Activated T-cell treated with anti-CD3 and anti-CD28 coated beads, Interleukin-2, amount 50 U/mL, for 72 hours (primary cell): ENCODE measurements around the gene DNAJC22. TPM values are rescaled to one million over a fixed set of nuclear protein-coding genes. Genes with fewer than 3 reads are reported as not detected.
"Not testable (repeated sequence)": the region's sequence is repeated elsewhere in the genome, so short reads cannot be mapped to it uniquely, and the experiment has no call there.

Source experiments
- ATAC-seq, 2 donors: fragments of 150-1000 bp; cut with Tn5 transposase; replicated peaks in 1 of 2; 2 replicates each; pipeline ENCODE4 v1.10.0; 2021; ENCODE audit warnings: moderate library complexity in 2 of 2, mild to moderate bottlenecking in 1 of 2
- DNase-seq, 2 donors: peaks; one replicate each; pipeline ENCODE4 v3.0.0; 2021 to 2022; ENCODE audit warnings: mixed read lengths in 1 of 2
- H3K27ac Mint-ChIP-seq: one replicate; pipeline ENCODE4 v1.8.0; 2022; ENCODE audit warnings: mild to moderate bottlenecking, moderate library complexity, mixed read lengths
- H3K27me3 Mint-ChIP-seq: one replicate; pipeline ENCODE4 v1.8.0; 2022; ENCODE audit warnings: low read depth, mixed read lengths
- H3K36me3 Mint-ChIP-seq, 2 donors: one replicate each; pipeline ENCODE4 v1.8.0; 2022; ENCODE audit warnings: mixed read lengths in 2 of 2, mild to moderate bottlenecking in 1 of 2; ENCODE audit not compliant: insufficient read depth in 2 of 2
- H3K4me1 Mint-ChIP-seq: one replicate; pipeline ENCODE4 v1.8.0; 2022; ENCODE audit warnings: low read depth, mixed read lengths
- H3K4me3 Mint-ChIP-seq, 2 donors: one replicate each; pipeline ENCODE4 v1.8.0; 2022; ENCODE audit warnings: mild to moderate bottlenecking in 2 of 2, mixed read lengths in 2 of 2, moderate library complexity in 2 of 2
- H3K9me3 Mint-ChIP-seq, 2 donors: one replicate each; pipeline ENCODE4 v1.8.0; 2022; ENCODE audit warnings: mixed read lengths in 2 of 2
- total RNA-seq, 2 donors: library from RNA; stranded (reverse); gene quantifications; one replicate each; pipeline ENCODE4 v1.2.3, GENCODE V29; 2022

Gene DNAJC22
- total RNA-seq, 2 donors from 2014 or later = 0.05 TPM; not detected in 1

- ATAC-seq (peak; percentile 97 to 98), DNase-seq (peak; percentile 97 to 99)
- Mint-ChIP-seq H3K27me3 (no peaks in the 10 kb centered on the region), H3K4me3 (peak within 1 kb of the TSS; percentile 92 to 97), H3K27ac (peak within 1 kb of the TSS; percentile 91), H3K4me1 (peaks cover 15% of the 10 kb centered on the region), H3K36me3 (peaks cover 6 to 13% of the 10 kb centered on the region in 2 donors), H3K9me3 (no peaks in the 10 kb centered on the region)
These were observed 23.8 kb upstream of the DNAJC22 start, which contains the start of gene TROAP for GRCh38 chr12:49322708-49323523. TROAP (plus strand) TSS chr12:49323255; CDS start chr12:49323609, 354 bp downstream.

GRCh38 chr12:49323524-49324097 is 23.1 kb upstream of the DNAJC22 start:
- peak overlapping the region; percentile 91 for H3K27ac Mint-ChIP-seq
- H3K27me3 Mint-ChIP-seq = no peaks in the 10 kb centered on the region

GRCh38 chr12:49325606-49326005 is 21.1 kb upstream of the DNAJC22 start:
- no peaks in the 10 kb centered on the region for H3K9me3 Mint-ChIP-seq
- H3K4me3 Mint-ChIP-seq = no peak overlapping the region
- peaks cover 6 to 15% of the 10 kb centered on the region in 2 donors for H3K36me3 Mint-ChIP-seq
- DNase-seq (no peak), ATAC-seq (no peak)
- H3K27me3 Mint-ChIP-seq = no peaks in the 10 kb centered on the region
- no peak overlapping the region for H3K27ac Mint-ChIP-seq
- peaks cover 15% of the 10 kb centered on the region for H3K4me1 Mint-ChIP-seq

More at GRCh38 chr12:49323524-49324097, 23.1 kb upstream of the DNAJC22 start:
- Mint-ChIP-seq H3K36me3 (peaks cover 6 to 14% of the 10 kb centered on the region in 2 donors), H3K4me1 (peaks cover 15% of the 10 kb centered on the region), H3K4me3 (peak overlapping the region; percentile 92 to 97), H3K9me3 (no peaks in the 10 kb centered on the region)
- DNase-seq (no peak), ATAC-seq (no peak)

- H3K4me1 Mint-ChIP-seq = peaks cover 2% of the 10 kb centered on the region
These were observed 19.3 kb upstream of the DNAJC22 start for GRCh38 chr12:49327368-49327767.

GRCh38 chr12:49327887-49328286 is 18.8 kb upstream of the DNAJC22 start:
- Mint-ChIP-seq H3K36me3 (peaks cover 6 to 15% of the 10 kb centered on the region in 2 donors), H3K27ac (no peak overlapping the region), H3K27me3 (peaks cover 14% of the 10 kb centered on the region), H3K9me3 (no peaks in the 10 kb centered on the region), H3K4me3 (no peak overlapping the region), H3K4me1 (peaks cover 2% of the 10 kb centered on the region)
- DNase-seq = no peak
- no peak for ATAC-seq

More at GRCh38 chr12:49327368-49327767, 19.3 kb upstream of the DNAJC22 start:
- peaks cover 6 to 15% of the 10 kb centered on the region in 2 donors for H3K36me3 Mint-ChIP-seq
- DNase-seq (no peak), ATAC-seq (no peak)
- peaks cover 9% of the 10 kb centered on the region for H3K27me3 Mint-ChIP-seq
- no peak overlapping the region for H3K27ac Mint-ChIP-seq
- H3K9me3 Mint-ChIP-seq = no peaks in the 10 kb centered on the region
- H3K4me3 Mint-ChIP-seq = no peak overlapping the region

- Mint-ChIP-seq H3K27ac (no peak overlapping the region), H3K27me3 (peaks cover 19% of the 10 kb centered on the region), H3K36me3 (peaks cover 3 to 15% of the 10 kb centered on the region in 2 donors), H3K4me3 (no peak overlapping the region), H3K4me1 (peaks cover 6% of the 10 kb centered on the region), H3K9me3 (no peaks in the 10 kb centered on the region)
- ATAC-seq (no peak), DNase-seq (no peak)
These were observed 17.9 kb upstream of the DNAJC22 start for GRCh38 chr12:49328816-49329215.

- ATAC-seq (no peak), DNase-seq (no peak)
- Mint-ChIP-seq H3K27me3 (peaks cover 30% of the 10 kb centered on the region), H3K4me3 (no peak overlapping the region), H3K9me3 (no peaks in the 10 kb centered on the region), H3K4me1 (peaks cover 6% of the 10 kb centered on the region), H3K27ac (no peak overlapping the region), H3K36me3 (peaks cover 3 to 11% of the 10 kb centered on the region in 2 donors)
These were observed 16.6 kb upstream of the DNAJC22 start for GRCh38 chr12:49330032-49330619.

- ATAC-seq = no peak
- peaks cover 37% of the 10 kb centered on the region for H3K27me3 Mint-ChIP-seq
- H3K4me1 Mint-ChIP-seq = peaks cover 6% of the 10 kb centered on the region
- DNase-seq = no peak
- no peak overlapping the region for H3K4me3 Mint-ChIP-seq
- no peaks in the 10 kb centered on the region for H3K9me3 Mint-ChIP-seq
- peaks cover 3 to 8% of the 10 kb centered on the region in 2 donors for H3K36me3 Mint-ChIP-seq
- H3K27ac Mint-ChIP-seq = no peak overlapping the region
These were observed 15.9 kb upstream of the DNAJC22 start for GRCh38 chr12:49330631-49331379.

GRCh38 chr12:49331380-49332222 is 15.1 kb upstream of the DNAJC22 start:
- no peak overlapping the region for H3K4me3 Mint-ChIP-seq
- H3K9me3 Mint-ChIP-seq = no peaks in the 10 kb centered on the region
- peaks cover 7% of the 10 kb centered on the region for H3K4me1 Mint-ChIP-seq
- DNase-seq (no peak), ATAC-seq (peak in 1 of 2 donors; percentile 55)
- H3K27ac Mint-ChIP-seq = no peak overlapping the region
- peaks cover 39% of the 10 kb centered on the region for H3K27me3 Mint-ChIP-seq
- peaks cover 3 to 6% of the 10 kb centered on the region in 2 donors for H3K36me3 Mint-ChIP-seq

GRCh38 chr12:49332441-49332861 is 14.2 kb upstream of the DNAJC22 start:
- DNase-seq (no peak), ATAC-seq (no peak)
- Mint-ChIP-seq H3K4me3 (no peak overlapping the region), H3K9me3 (no peaks in the 10 kb centered on the region), H3K4me1 (peaks cover 15% of the 10 kb centered on the region), H3K27me3 (peaks cover 48% of the 10 kb centered on the region), H3K36me3 (peaks cover 3 to 6% of the 10 kb centered on the region in 2 donors), H3K27ac (no peak overlapping the region)

GRCh38 chr12:49332891-49333371 is 13.8 kb upstream of the DNAJC22 start:
- no peak for ATAC-seq
- no peaks in the 10 kb centered on the region for H3K9me3 Mint-ChIP-seq
- H3K27ac Mint-ChIP-seq = no peak overlapping the region
- H3K27me3 Mint-ChIP-seq = peaks cover 52% of the 10 kb centered on the region
- DNase-seq = no peak
- H3K4me1 Mint-ChIP-seq = peaks cover 20% of the 10 kb centered on the region
- peak overlapping the region in 1 of 2 donors; percentile 66 for H3K4me3 Mint-ChIP-seq
- peaks cover under 1 to 2% of the 10 kb centered on the region in 2 donors for H3K36me3 Mint-ChIP-seq

- H3K36me3 Mint-ChIP-seq = not testable (repeated sequence)
These were observed 12.9 kb upstream of the DNAJC22 start for GRCh38 chr12:49333778-49334177.

More at GRCh38 chr12:49333778-49334177, 12.9 kb upstream of the DNAJC22 start:
- H3K27me3 Mint-ChIP-seq = peaks cover 61% of the 10 kb centered on the region
- not testable (repeated sequence) for H3K27ac Mint-ChIP-seq, H3K9me3 Mint-ChIP-seq, ATAC-seq, DNase-seq, H3K4me3 Mint-ChIP-seq
- peaks cover 21% of the 10 kb centered on the region for H3K4me1 Mint-ChIP-seq
